GM23338 (cell line): ENCODE measurements around the gene CCDC92. TPM values are rescaled to one million over a fixed set of nuclear protein-coding genes. Genes with fewer than 3 reads are reported as not detected.

Experiments used
- ATAC-seq: fragments of 200-7000 bp; cut with Tn5 transposase; 3 replicates; pipeline ENCODE4 v1.9.1; 2020
- DNase-seq: peaks from one replicate; pipeline ENCODE4 v3.0.0-alpha.2; 2015; ENCODE audit warnings: low spot score
- H2AFZ ChIP-seq: fragments of 200-600 bp; sonication (generic); 2 replicates; pipeline ENCODE4 v1.8.0; 2016; ENCODE audit warnings: antibody characterized with exemption, mild to moderate bottlenecking, moderate library complexity
- H3F3A ChIP-seq: fragments of 200-600 bp; sonication (generic); replicated peaks from 2 replicates; pipeline ENCODE4 v1.8.0; 2017; ENCODE audit warnings: antibody characterized with exemption, mixed run types, low read depth
- H3K27ac ChIP-seq: fragments of 200-600 bp; sonication (generic); 2 replicates; pipeline ENCODE4 v1.6.1; 2016; ENCODE audit warnings: low read depth
- H3K27me3 ChIP-seq: fragments of 200-600 bp; sonication (generic); 2 replicates; pipeline ENCODE4 v1.8.0; 2016; ENCODE audit warnings: mild to moderate bottlenecking, mixed run types, moderate library complexity; ENCODE audit not compliant: insufficient read depth
- H3K36me3 ChIP-seq: fragments of 200-600 bp; sonication (generic); 2 replicates; pipeline ENCODE4 v1.8.0; 2016; ENCODE audit warnings: mild to moderate bottlenecking; ENCODE audit not compliant: insufficient read depth
- H3K4me1 ChIP-seq: fragments of 200-600 bp; sonication (generic); 2 replicates; pipeline ENCODE4 v1.8.0; 2016; ENCODE audit warnings: mild to moderate bottlenecking, moderate library complexity; ENCODE audit not compliant: insufficient read depth
- H3K4me2 ChIP-seq: fragments of 200-600 bp; sonication (generic); 2 replicates; pipeline ENCODE4 v1.7.1; 2017; ENCODE audit warnings: mixed run types
- H3K4me3 ChIP-seq: fragments of 200-600 bp; sonication (generic); 2 replicates; pipeline ENCODE4 v1.6.1; 2016; ENCODE audit warnings: mixed run types
- H3K79me2 ChIP-seq: fragments of 200-600 bp; sonication (generic); replicated peaks from 2 replicates; pipeline ENCODE4 v1.8.0; 2017; ENCODE audit warnings: mild to moderate bottlenecking; ENCODE audit not compliant: insufficient read depth
- H3K9me2 ChIP-seq: fragments of 200-600 bp; sonication (generic); 2 replicates; pipeline ENCODE4 v1.8.0; 2017; ENCODE audit not compliant: insufficient read depth
- H4K20me1 ChIP-seq: fragments of 200-600 bp; sonication (generic); replicated peaks from 2 replicates; pipeline ENCODE4 v1.8.0; 2017; ENCODE audit warnings: mild to moderate bottlenecking; ENCODE audit not compliant: insufficient read depth
- H3K27ac Mint-ChIP-seq: 2 replicates; pipeline ENCODE4 v1.8.0; 2020; ENCODE audit warnings: inconsistent platforms, mild to moderate bottlenecking, moderate library complexity, mixed read lengths
- H3K27me3 Mint-ChIP-seq: 3 replicates; pipeline ENCODE4 v1.8.0; 2022; ENCODE audit warnings: low read depth, mild to moderate bottlenecking, moderate library complexity, mixed read lengths, inconsistent platforms; ENCODE audit not compliant: insufficient read depth, poor library complexity
- H3K36me3 Mint-ChIP-seq: 3 replicates; pipeline ENCODE4 v1.8.0; 2021; ENCODE audit warnings: low read depth, mild to moderate bottlenecking, inconsistent platforms, moderate library complexity, mixed read lengths
- H3K4me1 Mint-ChIP-seq: 3 replicates; pipeline ENCODE4 v1.8.0; 2020; ENCODE audit warnings: mild to moderate bottlenecking, inconsistent platforms, mixed read lengths
- H3K4me3 Mint-ChIP-seq: 3 replicates; pipeline ENCODE4 v1.8.0; 2021; ENCODE audit warnings: moderate library complexity, mild to moderate bottlenecking, inconsistent platforms, mixed read lengths
- H3K9me3 Mint-ChIP-seq: 3 replicates; pipeline ENCODE4 v1.8.0; 2020; ENCODE audit warnings: moderate library complexity, mild to moderate bottlenecking, inconsistent platforms, mixed read lengths
- CREB1 ChIP-seq: fragments of 250-450 bp; sonication (Bioruptor Pico); IDR thresholded peaks from 2 replicates; pipeline ENCODE4 v1.5.0; 2020; ENCODE audit warnings: low read depth, mild to moderate bottlenecking, moderate library complexity
- EZH2 ChIP-seq: fragments of 200-600 bp; sonication (generic); IDR thresholded peaks from one replicate; pipeline ENCODE4 v1.8.0; 2017; ENCODE audit warnings: antibody characterized with exemption, mild to moderate bottlenecking, low read depth; ENCODE audit not compliant: unreplicated experiment
- EZH2phosphoT487 ChIP-seq: fragments of 200-600 bp; sonication (generic); IDR thresholded peaks from one replicate; pipeline ENCODE4 v1.8.1; 2018; ENCODE audit warnings: antibody characterized with exemption; ENCODE audit not compliant: unreplicated experiment
- NANOG ChIP-seq: IDR thresholded peaks from 2 replicates; pipeline ENCODE4 v1.6.1; 2016; ENCODE audit warnings: antibody characterized with exemption, borderline replicate concordance
- POLR2AphosphoS5 ChIP-seq: IDR thresholded peaks from 2 replicates; pipeline ENCODE4 v1.6.1; 2016; ENCODE audit warnings: antibody characterized with exemption, low read depth
- STAT1 ChIP-seq: IDR thresholded peaks from one replicate; pipeline ENCODE4 v1.6.1; 2016; ENCODE audit warnings: antibody characterized with exemption; ENCODE audit not compliant: unreplicated experiment
- ZNF114 ChIP-seq: fragments of 250-450 bp; sonication (Bioruptor Pico); IDR thresholded peaks from 2 replicates; pipeline ENCODE4 v1.5.0; 2020; ENCODE audit warnings: mild to moderate bottlenecking, moderate library complexity
- ZNF331 ChIP-seq: fragments of 250-450 bp; sonication (Bioruptor Pico); IDR thresholded peaks from 2 replicates; pipeline ENCODE4 v1.5.0; 2020; ENCODE audit warnings: low read depth, mild to moderate bottlenecking, moderate library complexity
- polyA plus RNA-seq: library from polyadenylated mRNA; unstranded; fragments of >200 nt; fragmentation: Nextera tagmentation; extraction: Ambion mirVana; gene quantifications from 2 replicates; pipeline ENCODE4 v1.2.1, GENCODE V29; 2016
- total RNA-seq: library from RNA; depleted of rRNA; stranded (reverse); fragments of >200 nt; shearing (Covaris generic); gene quantifications from 2 replicates; pipeline ENCODE4 v1.2.3, GENCODE V29; 2014
- TF ChIP-seq, protein P1 (sequence below): fragments of 250-450 bp; sonication (Bioruptor Pico); IDR thresholded peaks from 2 replicates; pipeline ENCODE4 v1.5.0; 2020; ENCODE audit warnings: mild to moderate bottlenecking, moderate library complexity
- TF ChIP-seq, protein P2 (sequence below): IDR thresholded peaks from 2 replicates; pipeline ENCODE4 v1.6.1; 2016; ENCODE audit warnings: antibody characterized with exemption
- TF ChIP-seq, protein P3 (sequence below): IDR thresholded peaks from one replicate; pipeline ENCODE4 v1.6.1; 2018; ENCODE audit warnings: antibody characterized with exemption; ENCODE audit not compliant: unreplicated experiment

CCDC92 gene
- total and polyA plus RNA-seq, 2 experiments from 2014 or later, result 0.08 to 0.31 TPM

DNA sequence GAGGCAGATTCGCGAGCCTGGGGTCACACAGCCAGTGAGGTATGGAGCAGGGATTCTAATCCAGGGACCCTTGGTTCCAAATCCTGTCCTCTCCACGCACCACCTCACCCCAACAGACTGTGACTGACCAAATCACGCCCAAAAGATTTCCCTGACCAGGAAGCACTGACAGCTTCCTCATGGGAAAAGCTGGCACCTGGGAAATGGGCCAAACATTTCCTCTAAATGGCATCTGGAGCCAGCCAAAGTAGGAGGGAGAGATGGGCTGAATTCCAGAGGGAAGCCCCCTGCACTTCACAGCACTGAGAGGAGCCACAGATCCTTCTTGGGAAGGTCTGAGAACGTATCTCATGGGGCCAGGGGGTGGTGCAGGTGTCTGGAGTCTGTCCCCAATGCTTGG lies 28.8 kb downstream of the CCDC92 start (continued):
- TF ChIP-seq, protein P1, sequence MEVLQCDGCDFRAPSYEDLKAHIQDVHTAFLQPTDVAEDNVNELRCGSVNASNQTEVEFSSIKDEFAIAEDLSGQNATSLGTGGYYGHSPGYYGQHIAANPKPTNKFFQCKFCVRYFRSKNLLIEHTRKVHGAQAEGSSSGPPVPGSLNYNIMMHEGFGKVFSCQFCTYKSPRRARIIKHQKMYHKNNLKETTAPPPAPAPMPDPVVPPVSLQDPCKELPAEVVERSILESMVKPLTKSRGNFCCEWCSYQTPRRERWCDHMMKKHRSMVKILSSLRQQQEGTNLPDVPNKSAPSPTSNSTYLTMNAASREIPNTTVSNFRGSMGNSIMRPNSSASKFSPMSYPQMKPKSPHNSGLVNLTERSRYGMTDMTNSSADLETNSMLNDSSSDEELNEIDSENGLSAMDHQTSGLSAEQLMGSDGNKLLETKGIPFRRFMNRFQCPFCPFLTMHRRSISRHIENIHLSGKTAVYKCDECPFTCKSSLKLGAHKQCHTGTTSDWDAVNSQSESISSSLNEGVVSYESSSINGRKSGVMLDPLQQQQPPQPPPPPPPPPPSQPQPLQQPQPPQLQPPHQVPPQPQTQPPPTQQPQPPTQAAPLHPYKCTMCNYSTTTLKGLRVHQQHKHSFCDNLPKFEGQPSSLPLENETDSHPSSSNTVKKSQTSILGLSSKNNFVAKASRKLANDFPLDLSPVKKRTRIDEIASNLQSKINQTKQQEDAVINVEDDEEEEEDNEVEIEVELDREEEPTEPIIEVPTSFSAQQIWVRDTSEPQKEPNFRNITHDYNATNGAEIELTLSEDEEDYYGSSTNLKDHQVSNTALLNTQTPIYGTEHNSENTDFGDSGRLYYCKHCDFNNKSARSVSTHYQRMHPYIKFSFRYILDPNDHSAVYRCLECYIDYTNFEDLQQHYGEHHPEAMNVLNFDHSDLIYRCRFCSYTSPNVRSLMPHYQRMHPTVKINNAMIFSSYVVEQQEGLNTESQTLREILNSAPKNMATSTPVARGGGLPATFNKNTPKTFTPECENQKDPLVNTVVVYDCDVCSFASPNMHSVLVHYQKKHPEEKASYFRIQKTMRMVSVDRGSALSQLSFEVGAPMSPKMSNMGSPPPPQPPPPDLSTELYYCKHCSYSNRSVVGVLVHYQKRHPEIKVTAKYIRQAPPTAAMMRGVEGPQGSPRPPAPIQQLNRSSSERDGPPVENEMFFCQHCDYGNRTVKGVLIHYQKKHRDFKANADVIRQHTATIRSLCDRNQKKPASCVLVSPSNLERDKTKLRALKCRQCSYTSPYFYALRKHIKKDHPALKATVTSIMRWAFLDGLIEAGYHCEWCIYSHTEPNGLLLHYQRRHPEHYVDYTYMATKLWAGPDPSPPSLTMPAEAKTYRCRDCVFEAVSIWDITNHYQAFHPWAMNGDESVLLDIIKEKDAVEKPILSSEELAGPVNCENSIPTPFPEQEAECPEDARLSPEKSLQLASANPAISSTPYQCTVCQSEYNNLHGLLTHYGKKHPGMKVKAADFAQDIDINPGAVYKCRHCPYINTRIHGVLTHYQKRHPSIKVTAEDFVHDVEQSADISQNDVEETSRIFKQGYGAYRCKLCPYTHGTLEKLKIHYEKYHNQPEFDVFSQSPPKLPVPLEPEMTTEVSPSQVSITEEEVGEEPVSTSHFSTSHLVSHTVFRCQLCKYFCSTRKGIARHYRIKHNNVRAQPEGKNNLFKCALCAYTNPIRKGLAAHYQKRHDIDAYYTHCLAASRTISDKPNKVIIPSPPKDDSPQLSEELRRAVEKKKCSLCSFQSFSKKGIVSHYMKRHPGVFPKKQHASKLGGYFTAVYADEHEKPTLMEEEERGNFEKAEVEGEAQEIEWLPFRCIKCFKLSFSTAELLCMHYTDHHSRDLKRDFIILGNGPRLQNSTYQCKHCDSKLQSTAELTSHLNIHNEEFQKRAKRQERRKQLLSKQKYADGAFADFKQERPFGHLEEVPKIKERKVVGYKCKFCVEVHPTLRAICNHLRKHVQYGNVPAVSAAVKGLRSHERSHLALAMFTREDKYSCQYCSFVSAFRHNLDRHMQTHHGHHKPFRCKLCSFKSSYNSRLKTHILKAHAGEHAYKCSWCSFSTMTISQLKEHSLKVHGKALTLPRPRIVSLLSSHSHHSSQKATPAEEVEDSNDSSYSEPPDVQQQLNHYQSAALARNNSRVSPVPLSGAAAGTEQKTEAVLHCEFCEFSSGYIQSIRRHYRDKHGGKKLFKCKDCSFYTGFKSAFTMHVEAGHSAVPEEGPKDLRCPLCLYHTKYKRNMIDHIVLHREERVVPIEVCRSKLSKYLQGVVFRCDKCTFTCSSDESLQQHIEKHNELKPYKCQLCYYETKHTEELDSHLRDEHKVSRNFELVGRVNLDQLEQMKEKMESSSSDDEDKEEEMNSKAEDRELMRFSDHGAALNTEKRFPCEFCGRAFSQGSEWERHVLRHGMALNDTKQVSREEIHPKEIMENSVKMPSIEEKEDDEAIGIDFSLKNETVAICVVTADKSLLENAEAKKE, result no peak
- TF ChIP-seq STAT1 (no peak), ZNF331 (CRISPR knock-in tag) (no peak)

DNA sequence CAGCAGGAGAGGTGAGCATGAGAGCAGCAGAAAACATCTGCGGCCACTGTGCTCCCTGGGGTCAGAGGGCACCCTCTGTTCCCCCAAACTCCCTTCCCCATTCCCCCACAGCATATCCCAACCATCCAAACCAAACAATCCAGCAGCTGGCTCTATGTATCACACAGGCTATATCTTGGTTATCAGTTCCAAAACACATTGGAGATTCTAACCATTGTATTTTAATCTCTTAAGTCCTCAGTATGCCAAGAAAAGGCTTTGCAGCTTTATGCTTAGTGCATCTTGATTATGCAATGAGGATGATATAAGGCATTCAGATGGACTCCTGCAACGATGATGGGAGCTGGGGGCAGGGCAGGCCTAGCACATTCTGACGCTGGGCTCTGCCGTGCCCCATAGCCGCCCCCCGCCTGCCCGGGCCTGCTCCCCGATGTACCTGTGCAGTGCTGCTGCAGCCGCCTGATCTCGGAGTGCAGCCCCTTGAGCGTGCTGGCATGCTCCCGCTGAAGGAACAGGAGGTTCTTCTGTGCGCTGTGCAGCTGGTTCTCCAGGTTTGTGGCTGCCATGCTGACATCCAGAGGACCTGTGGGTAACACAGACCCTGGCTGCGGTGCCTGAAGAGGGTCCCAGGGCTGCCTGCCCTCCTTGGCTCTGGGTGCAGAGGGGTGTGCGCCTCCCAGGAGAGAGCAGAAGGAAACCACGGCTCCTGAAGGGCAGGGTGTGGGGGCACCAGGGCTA lies 29.6 kb downstream of the CCDC92 start:
- peaks cover 14% of the 10 kb centered on the region for H3K9me3 Mint-ChIP-seq
- H3K36me3 Mint-ChIP-seq, result peaks cover 2% of the 10 kb centered on the region; the same call in 1 of the 3 replicates
- H3K9me2 ChIP-seq, result no peaks in the 10 kb centered on the region
- H3K4me1 ChIP-seq, result no peaks in the 10 kb centered on the region
- DNase-seq (no peak), ATAC-seq (no peak)
- H4K20me1 ChIP-seq, result no peaks in the 10 kb centered on the region
- H3K27ac Mint-ChIP-seq, result no peak overlapping the region
- no peak overlapping the region for H2AFZ ChIP-seq
- H3K4me1 Mint-ChIP-seq, result peaks cover 3% of the 10 kb centered on the region
- no peak overlapping the region for H3K4me3 Mint-ChIP-seq
- H3K4me2 ChIP-seq, result no peak overlapping the region
- peaks cover 16% of the 10 kb centered on the region for H3K27me3 Mint-ChIP-seq
- no peaks in the 10 kb centered on the region for H3F3A ChIP-seq
- H3K27ac ChIP-seq, result no peak overlapping the region
- no peak overlapping the region for H3K4me3 ChIP-seq
- H3K36me3 ChIP-seq, result no peaks in the 10 kb centered on the region; the same call in 1 of the 2 replicates
- H3K79me2 ChIP-seq, result no peaks in the 10 kb centered on the region
- H3K27me3 ChIP-seq, result no peaks in the 10 kb centered on the region
- TF ChIP-seq ZNF114 (CRISPR knock-in tag) (no peak), CREB1 (no peak), EZH2phosphoT487 (no peak), NANOG (no peak), ZNF331 (CRISPR knock-in tag) (no peak), EZH2 (no peak), STAT1 (no peak), POLR2AphosphoS5 (no peak)
- TF ChIP-seq, protein P2, sequence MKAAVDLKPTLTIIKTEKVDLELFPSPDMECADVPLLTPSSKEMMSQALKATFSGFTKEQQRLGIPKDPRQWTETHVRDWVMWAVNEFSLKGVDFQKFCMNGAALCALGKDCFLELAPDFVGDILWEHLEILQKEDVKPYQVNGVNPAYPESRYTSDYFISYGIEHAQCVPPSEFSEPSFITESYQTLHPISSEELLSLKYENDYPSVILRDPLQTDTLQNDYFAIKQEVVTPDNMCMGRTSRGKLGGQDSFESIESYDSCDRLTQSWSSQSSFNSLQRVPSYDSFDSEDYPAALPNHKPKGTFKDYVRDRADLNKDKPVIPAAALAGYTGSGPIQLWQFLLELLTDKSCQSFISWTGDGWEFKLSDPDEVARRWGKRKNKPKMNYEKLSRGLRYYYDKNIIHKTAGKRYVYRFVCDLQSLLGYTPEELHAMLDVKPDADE, result no peak
- TF ChIP-seq, protein P3, sequence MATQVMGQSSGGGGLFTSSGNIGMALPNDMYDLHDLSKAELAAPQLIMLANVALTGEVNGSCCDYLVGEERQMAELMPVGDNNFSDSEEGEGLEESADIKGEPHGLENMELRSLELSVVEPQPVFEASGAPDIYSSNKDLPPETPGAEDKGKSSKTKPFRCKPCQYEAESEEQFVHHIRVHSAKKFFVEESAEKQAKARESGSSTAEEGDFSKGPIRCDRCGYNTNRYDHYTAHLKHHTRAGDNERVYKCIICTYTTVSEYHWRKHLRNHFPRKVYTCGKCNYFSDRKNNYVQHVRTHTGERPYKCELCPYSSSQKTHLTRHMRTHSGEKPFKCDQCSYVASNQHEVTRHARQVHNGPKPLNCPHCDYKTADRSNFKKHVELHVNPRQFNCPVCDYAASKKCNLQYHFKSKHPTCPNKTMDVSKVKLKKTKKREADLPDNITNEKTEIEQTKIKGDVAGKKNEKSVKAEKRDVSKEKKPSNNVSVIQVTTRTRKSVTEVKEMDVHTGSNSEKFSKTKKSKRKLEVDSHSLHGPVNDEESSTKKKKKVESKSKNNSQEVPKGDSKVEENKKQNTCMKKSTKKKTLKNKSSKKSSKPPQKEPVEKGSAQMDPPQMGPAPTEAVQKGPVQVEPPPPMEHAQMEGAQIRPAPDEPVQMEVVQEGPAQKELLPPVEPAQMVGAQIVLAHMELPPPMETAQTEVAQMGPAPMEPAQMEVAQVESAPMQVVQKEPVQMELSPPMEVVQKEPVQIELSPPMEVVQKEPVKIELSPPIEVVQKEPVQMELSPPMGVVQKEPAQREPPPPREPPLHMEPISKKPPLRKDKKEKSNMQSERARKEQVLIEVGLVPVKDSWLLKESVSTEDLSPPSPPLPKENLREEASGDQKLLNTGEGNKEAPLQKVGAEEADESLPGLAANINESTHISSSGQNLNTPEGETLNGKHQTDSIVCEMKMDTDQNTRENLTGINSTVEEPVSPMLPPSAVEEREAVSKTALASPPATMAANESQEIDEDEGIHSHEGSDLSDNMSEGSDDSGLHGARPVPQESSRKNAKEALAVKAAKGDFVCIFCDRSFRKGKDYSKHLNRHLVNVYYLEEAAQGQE, result no peak
